Endodermal cell (in vitro differentiated cells): ENCODE measurements around the gene S100A5. TPM values are rescaled to one million over a fixed set of nuclear protein-coding genes. Genes with fewer than 3 reads are reported as not detected.

Source experiments
- DNase-seq: peaks from one replicate; pipeline ENCODE4 v3.0.0-alpha.2; 2017
- H3K27ac ChIP-seq: 2 replicates; pipeline ENCODE4 v1.5.1; 2013; ENCODE audit warnings: mild to moderate bottlenecking, low read depth, low read length, moderate library complexity
- H3K27me3 ChIP-seq: 2 replicates; pipeline ENCODE4 v1.6.1; 2013; ENCODE audit warnings: mild to moderate bottlenecking, low read length, moderate library complexity; ENCODE audit not compliant: insufficient read depth, control insufficient read depth, poor library complexity, severe bottlenecking
- H3K36me3 ChIP-seq: 2 replicates; pipeline ENCODE4 v1.7.0; 2013; ENCODE audit warnings: mild to moderate bottlenecking, low read length, moderate library complexity; ENCODE audit not compliant: control insufficient read depth, insufficient read depth
- H3K4me1 ChIP-seq: one replicate; pipeline ENCODE4 v1.7.0; 2013; ENCODE audit warnings: low read length; ENCODE audit not compliant: control insufficient read depth, insufficient read depth
- H3K4me3 ChIP-seq: 2 replicates; pipeline ENCODE4 v1.5.1; 2013; ENCODE audit warnings: mild to moderate bottlenecking, low read length, moderate library complexity
- H3K9ac ChIP-seq: 2 replicates; pipeline ENCODE4 v1.6.1; 2013; ENCODE audit warnings: mild to moderate bottlenecking, low read length, moderate library complexity; ENCODE audit not compliant: poor library complexity, severe bottlenecking; ENCODE audit errors: extremely low read depth
- H3K9me3 ChIP-seq: 2 replicates; pipeline ENCODE4 v1.6.1; 2013; ENCODE audit warnings: mild to moderate bottlenecking, low read length, moderate library complexity; ENCODE audit not compliant: control insufficient read depth
- H3K27ac Mint-ChIP-seq: 2 replicates; pipeline ENCODE4 v1.8.0; 2020; ENCODE audit warnings: mixed read lengths
- H3K27me3 Mint-ChIP-seq: 2 replicates; pipeline ENCODE4 v1.8.0; 2021; ENCODE audit warnings: mild to moderate bottlenecking, mixed read lengths; ENCODE audit not compliant: insufficient read depth
- H3K36me3 Mint-ChIP-seq: 2 replicates; pipeline ENCODE4 v1.8.0; 2020; ENCODE audit warnings: low read depth, mixed read lengths
- H3K4me1 Mint-ChIP-seq: 2 replicates; pipeline ENCODE4 v1.8.0; 2020; ENCODE audit warnings: mixed read lengths
- H3K4me3 Mint-ChIP-seq: 2 replicates; pipeline ENCODE4 v1.8.0; 2020; ENCODE audit warnings: mild to moderate bottlenecking, moderate library complexity, mixed read lengths
- H3K9me3 Mint-ChIP-seq: 2 replicates; pipeline ENCODE4 v1.8.0; 2020; ENCODE audit warnings: mild to moderate bottlenecking, mixed read lengths
- CTCF ChIP-seq: fragments of 200-600 bp; sonication (generic); conservative IDR thresholded peaks from 2 replicates; pipeline ENCODE4 v1.5.0; 2021; ENCODE audit warnings: antibody characterized with exemption, mild to moderate bottlenecking
- WGBS, 2 experiments: methylation state at CpG; one replicate each; pipeline versions ENCODE4 v1.1.5 to v1.1.7; 2013; ENCODE audit warnings: missing lambda C conversion rate in 2 of 2, mixed read lengths in 1 of 2; ENCODE audit not compliant: insufficient coverage in 1 of 2, insufficient read length in 1 of 2; 5-methylcytosine and 5-hydroxymethylcytosine counted together
- total RNA-seq, 2 donors: library from RNA; stranded (reverse); fragmentation: NEBNext Ultra II Directional in 1 of 2; extraction: Animal tissue kit (Norgen Biotek cat#: 25700) in 1 of 2; gene quantifications; 2 replicates in 1 of 2; 3 replicates in 1 of 2; pipeline ENCODE4 v1.2.1, GENCODE V29; 2021

The S100A5 gene
- total RNA-seq, 2 donors from 2014 or later, result not detected

DNA sequence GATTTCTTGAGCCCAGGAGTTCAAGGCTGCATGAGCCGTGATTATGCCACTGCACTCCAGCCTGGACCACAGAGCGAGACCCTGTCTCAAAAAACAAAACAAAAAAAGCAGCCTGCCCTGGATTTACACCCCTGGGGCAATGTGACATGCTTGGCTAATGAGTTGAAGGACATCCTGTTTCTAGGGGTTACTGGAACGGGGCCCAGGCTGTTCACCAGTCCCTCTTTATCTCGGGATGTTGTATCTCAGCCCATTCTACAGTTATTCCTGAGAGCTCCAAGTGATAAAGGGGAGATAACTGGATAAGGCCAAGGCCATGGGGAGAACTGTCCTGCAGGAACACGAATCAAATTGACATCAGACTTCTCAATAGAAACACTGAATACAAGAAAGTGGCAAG is 46.6 kb upstream of the S100A5 start:
- H3K27ac ChIP-seq, result no peak overlapping the region
- H3K27me3 ChIP-seq, result no peaks in the 10 kb centered on the region
- no peak for DNase-seq
- no peaks in the 10 kb centered on the region for H3K9me3 ChIP-seq
- no peaks in the 10 kb centered on the region for H3K36me3 ChIP-seq
- no peaks in the 10 kb centered on the region for H3K36me3 Mint-ChIP-seq
- peaks cover 7% of the 10 kb centered on the region for H3K4me1 ChIP-seq
- no peak for TF ChIP-seq CTCF
- no peak overlapping the region for H3K27ac Mint-ChIP-seq
- no peak overlapping the region for H3K4me3 Mint-ChIP-seq
- no peak overlapping the region for H3K4me3 ChIP-seq
- peaks cover 32% of the 10 kb centered on the region for H3K4me1 Mint-ChIP-seq
- no peak overlapping the region for H3K9ac ChIP-seq
- 87 to 93% methylated on average over 4 to 5 of the region's 5 CpGs for WGBS, 2 experiments
- H3K27me3 Mint-ChIP-seq, result no peaks in the 10 kb centered on the region
- H3K9me3 Mint-ChIP-seq, result peaks cover 1% of the 10 kb centered on the region

- Mint-ChIP-seq H3K27me3 (no peaks in the 10 kb centered on the region), H3K4me3 (no peak overlapping the region), H3K4me1 (peaks cover 32% of the 10 kb centered on the region), H3K9me3 (peaks cover 2% of the 10 kb centered on the region), H3K27ac (no peak overlapping the region), H3K36me3 (no peaks in the 10 kb centered on the region)
- Histone ChIP-seq H3K4me3 (no peak overlapping the region), H3K4me1 (peaks cover 11% of the 10 kb centered on the region), H3K36me3 (no peaks in the 10 kb centered on the region), H3K27me3 (no peaks in the 10 kb centered on the region), H3K9ac (no peak overlapping the region), H3K9me3 (no peaks in the 10 kb centered on the region), H3K27ac (no peak overlapping the region)
- WGBS, 2 experiments, result 97% methylated on average over 1 of the region's 1 CpG; no CpG with 5 or more reads in 1 of the 2 experiments
- no peak for DNase-seq
- no peak for TF ChIP-seq CTCF
Observed at GRCh38 chr1:153586347-153586746, 45.6 kb upstream of the S100A5 start.

DNA sequence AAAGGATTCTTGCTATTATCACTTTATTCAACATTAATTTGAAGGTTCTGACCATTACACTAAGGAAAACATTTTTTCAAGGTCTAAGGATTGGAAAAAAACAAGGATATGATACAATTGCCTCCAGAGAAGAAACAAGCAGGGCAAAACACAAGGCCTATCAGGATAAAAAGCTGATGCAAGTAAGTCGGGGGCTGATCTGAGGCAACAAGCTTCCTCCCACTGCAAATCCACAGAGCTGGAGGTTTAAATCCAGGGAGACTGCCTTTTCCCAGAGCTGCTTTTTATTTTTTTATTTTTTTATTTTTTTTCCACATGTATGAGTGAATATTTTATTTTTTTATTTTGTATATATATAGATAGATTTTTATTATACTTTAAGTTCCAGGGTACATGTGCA is 44.3 kb upstream of the S100A5 start:
- H3K27me3 Mint-ChIP-seq, result no peaks in the 10 kb centered on the region
- Histone ChIP-seq H3K9ac (no peak overlapping the region), H3K27me3 (no peaks in the 10 kb centered on the region), H3K9me3 (no peaks in the 10 kb centered on the region), H3K27ac (no peak overlapping the region), H3K4me3 (no peak overlapping the region), H3K36me3 (no peaks in the 10 kb centered on the region), H3K4me1 (peaks cover 11% of the 10 kb centered on the region)
- peaks cover 3% of the 10 kb centered on the region for H3K9me3 Mint-ChIP-seq
- no peak for TF ChIP-seq CTCF
- 94 to 100% methylated on average over 1 of the region's 1 CpG for WGBS, 2 experiments
- H3K4me1 Mint-ChIP-seq, result peaks cover 32% of the 10 kb centered on the region
- DNase-seq, result no peak
- no peaks in the 10 kb centered on the region for H3K36me3 Mint-ChIP-seq
- no peak overlapping the region for H3K4me3 Mint-ChIP-seq
- peak overlapping the region; percentile 61 for H3K27ac Mint-ChIP-seq
